WTC11 (cell line): ENCODE data around the gene COL4A1. TPM values are rescaled to one million over a fixed set of nuclear protein-coding genes. Genes with fewer than 3 reads are reported as not detected.

Experiments used
- ATAC-seq: fragments of 200-7000 bp; cut with Tn5 transposase; 2 replicates; pipeline ENCODE4 v1.10.0; 2021; ENCODE audit warnings: mild to moderate bottlenecking, moderate library complexity
- CTCF ChIA-PET: fragments of 300-600 bp; sonication (Branson Sonifier 250); formaldehyde crosslinking; loops from one replicate; lab custom pipeline; 2021; ENCODE audit warnings: antibody characterized with exemption; lab: Charles Lee
- POLR2A ChIA-PET: fragments of 350-600 bp; sonication (Branson Sonifier 250); formaldehyde crosslinking; loops from one replicate; lab custom pipeline; 2021; ENCODE audit warnings: antibody characterized with exemption; lab: Charles Lee
- DNase-seq: peaks from one replicate; pipeline ENCODE4 v3.0.0; 2021; ENCODE audit warnings: low spot score
- H3K27ac Mint-ChIP-seq: 2 replicates; pipeline ENCODE4 v1.8.0; 2021; ENCODE audit warnings: mixed read lengths
- H3K27me3 Mint-ChIP-seq: 2 replicates; pipeline ENCODE4 v1.8.0; 2021; ENCODE audit warnings: low read depth, mild to moderate bottlenecking, moderate library complexity, mixed read lengths
- H3K36me3 Mint-ChIP-seq: 2 replicates; pipeline ENCODE4 v1.8.0; 2021; ENCODE audit warnings: mixed read lengths
- H3K4me1 Mint-ChIP-seq: 2 replicates; pipeline ENCODE4 v1.8.0; 2022; ENCODE audit warnings: mixed read lengths
- H3K4me3 Mint-ChIP-seq: 2 replicates; pipeline ENCODE4 v1.8.0; 2021; ENCODE audit warnings: mild to moderate bottlenecking, moderate library complexity, mixed read lengths
- H3K9me3 Mint-ChIP-seq: 2 replicates; pipeline ENCODE4 v1.8.0; 2021; ENCODE audit warnings: mixed read lengths
- ATF1 ChIP-seq: sonication (generic); formaldehyde crosslinking; IDR thresholded peaks from 2 replicates; pipeline ENCODE4 v1.8.1; 2023; ENCODE audit warnings: mild to moderate bottlenecking, moderate library complexity, missing genetic modification reagents
- FOXJ3 ChIP-seq: sonication (generic); formaldehyde crosslinking; IDR thresholded peaks from 2 replicates; pipeline ENCODE4 v1.9.0; 2021; ENCODE audit warnings: missing genetic modification reagents, mild to moderate bottlenecking, borderline replicate concordance
- GTF2I ChIP-seq: fragments of 250-450 bp; sonication (Bioruptor Pico); conservative IDR thresholded peaks from 2 replicates; pipeline ENCODE4 v1.4.0; 2021; ENCODE audit warnings: mild to moderate bottlenecking
- IRF2 ChIP-seq: sonication (generic); formaldehyde crosslinking; IDR thresholded peaks from 2 replicates; pipeline ENCODE4 v1.8.0; 2022; ENCODE audit warnings: low read depth, missing genetic modification reagents, borderline replicate concordance
- MXD4 ChIP-seq: fragments of 250-450 bp; sonication (Bioruptor Pico); IDR thresholded peaks from 2 replicates; pipeline ENCODE4 v1.8.0; 2021; ENCODE audit warnings: mild to moderate bottlenecking, moderate library complexity, borderline replicate concordance
- NR3C1 ChIP-seq: sonication (generic); formaldehyde crosslinking; conservative IDR thresholded peaks from 2 replicates; pipeline ENCODE4 v1.8.1; 2023; ENCODE audit warnings: low read depth, mild to moderate bottlenecking, missing genetic modification reagents
- SOX15 ChIP-seq: fragments of 250-450 bp; sonication (Bioruptor Pico); IDR thresholded peaks from 2 replicates; pipeline ENCODE4 v1.9.0; 2021; ENCODE audit warnings: mild to moderate bottlenecking
- TP53 ChIP-seq: sonication (generic); formaldehyde crosslinking; IDR thresholded peaks from 2 replicates; pipeline ENCODE4 v1.8.1; 2023; ENCODE audit warnings: mild to moderate bottlenecking, missing genetic modification reagents
- ZNF138 ChIP-seq: sonication (generic); formaldehyde crosslinking; conservative IDR thresholded peaks from 2 replicates; pipeline ENCODE4 v1.8.1; 2022; ENCODE audit warnings: mild to moderate bottlenecking, moderate library complexity, missing genetic modification reagents
- ZNF396 ChIP-seq: fragments of 250-450 bp; sonication (Bioruptor Pico); IDR thresholded peaks from 2 replicates; pipeline ENCODE4 v1.8.0; 2021; ENCODE audit warnings: mild to moderate bottlenecking, moderate library complexity, borderline replicate concordance
- total RNA-seq: library from RNA; stranded (reverse); gene quantifications from 3 replicates; pipeline ENCODE4 v1.2.3, GENCODE V29; 2021
- TF ChIP-seq, protein P1 (sequence below): sonication (generic); formaldehyde crosslinking; conservative IDR thresholded peaks from 2 replicates; pipeline ENCODE4 v1.8.1; 2022; ENCODE audit warnings: mild to moderate bottlenecking, missing genetic modification reagents
- TF ChIP-seq, protein P2 (sequence below): sonication (generic); formaldehyde crosslinking; IDR thresholded peaks from 2 replicates; pipeline ENCODE4 v1.8.1; 2022; ENCODE audit warnings: mild to moderate bottlenecking, moderate library complexity, missing genetic modification reagents
- TF ChIP-seq, protein P3 (sequence below): sonication (generic); formaldehyde crosslinking; IDR thresholded peaks from 2 replicates; pipeline ENCODE4 v1.8.0; 2022; ENCODE audit warnings: mild to moderate bottlenecking, missing genetic modification reagents
- TF ChIP-seq, protein P4 (sequence below): sonication (generic); formaldehyde crosslinking; IDR thresholded peaks from 2 replicates; pipeline ENCODE4 v1.8.1; 2023; ENCODE audit warnings: mild to moderate bottlenecking, missing genetic modification reagents
- TF ChIP-seq, protein P5 (sequence below): fragments of 250-450 bp; sonication (Bioruptor Pico); IDR thresholded peaks from 2 replicates; pipeline ENCODE4 v1.9.0; 2021; ENCODE audit warnings: mild to moderate bottlenecking, borderline replicate concordance
- TF ChIP-seq, protein P6 (sequence below): sonication (generic); formaldehyde crosslinking; IDR thresholded peaks from 2 replicates; pipeline ENCODE4 v1.8.1; 2023; ENCODE audit warnings: mild to moderate bottlenecking, missing genetic modification reagents, moderate library complexity
- TF ChIP-seq, protein P7 (sequence below): fragments of 250-450 bp; sonication (Bioruptor Pico); IDR thresholded peaks from 2 replicates; pipeline ENCODE4 v1.9.0; 2021; ENCODE audit warnings: mild to moderate bottlenecking
- TF ChIP-seq, protein P8 (sequence below): sonication (generic); formaldehyde crosslinking; IDR thresholded peaks from 2 replicates; pipeline ENCODE4 v1.8.1; 2023; ENCODE audit warnings: mild to moderate bottlenecking, missing genetic modification reagents

Gene COL4A1
- total RNA-seq, 1 experiment from 2014 or later, result 89.6 TPM

DNA sequence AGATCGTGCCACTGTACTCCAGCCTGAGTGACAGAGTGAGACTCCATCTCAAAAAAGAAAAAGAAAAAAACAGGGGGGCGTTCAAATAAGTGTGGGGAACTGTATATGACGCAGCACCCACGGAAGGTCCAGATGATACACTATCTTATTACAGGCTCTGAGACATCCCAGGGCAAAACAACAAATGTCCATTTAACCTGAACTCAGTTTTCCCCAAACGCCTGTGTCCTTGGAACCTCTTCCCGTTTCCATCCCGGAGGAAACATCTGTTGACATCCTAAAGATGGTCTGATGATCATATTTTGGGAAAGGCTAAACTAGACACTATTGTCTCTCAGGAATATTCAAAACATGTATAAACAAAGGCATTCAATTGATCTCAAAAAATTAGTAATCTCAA lies 72.4 kb downstream of the COL4A1 start:
- DNase-seq (no peak), ATAC-seq (no peak)
- no peak overlapping the region for H3K27ac Mint-ChIP-seq
- no peak for TF ChIP-seq ZNF396 (CRISPR knock-in tag)
- TF ChIP-seq, protein P1, sequence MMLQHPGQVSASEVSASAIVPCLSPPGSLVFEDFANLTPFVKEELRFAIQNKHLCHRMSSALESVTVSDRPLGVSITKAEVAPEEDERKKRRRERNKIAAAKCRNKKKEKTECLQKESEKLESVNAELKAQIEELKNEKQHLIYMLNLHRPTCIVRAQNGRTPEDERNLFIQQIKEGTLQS (CRISPR knock-in tag), result no peak
- TF ChIP-seq, protein P2, sequence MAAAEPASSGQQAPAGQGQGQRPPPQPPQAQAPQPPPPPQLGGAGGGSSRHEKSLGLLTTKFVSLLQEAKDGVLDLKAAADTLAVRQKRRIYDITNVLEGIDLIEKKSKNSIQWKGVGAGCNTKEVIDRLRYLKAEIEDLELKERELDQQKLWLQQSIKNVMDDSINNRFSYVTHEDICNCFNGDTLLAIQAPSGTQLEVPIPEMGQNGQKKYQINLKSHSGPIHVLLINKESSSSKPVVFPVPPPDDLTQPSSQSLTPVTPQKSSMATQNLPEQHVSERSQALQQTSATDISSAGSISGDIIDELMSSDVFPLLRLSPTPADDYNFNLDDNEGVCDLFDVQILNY (CRISPR knock-in tag), result no peak
- no peak for TF ChIP-seq GTF2I (CRISPR knock-in tag)
- no peak for TF ChIP-seq TP53 (CRISPR knock-in tag)
- TF ChIP-seq MXD4 (CRISPR knock-in tag), result no peak
- TF ChIP-seq, protein P3, sequence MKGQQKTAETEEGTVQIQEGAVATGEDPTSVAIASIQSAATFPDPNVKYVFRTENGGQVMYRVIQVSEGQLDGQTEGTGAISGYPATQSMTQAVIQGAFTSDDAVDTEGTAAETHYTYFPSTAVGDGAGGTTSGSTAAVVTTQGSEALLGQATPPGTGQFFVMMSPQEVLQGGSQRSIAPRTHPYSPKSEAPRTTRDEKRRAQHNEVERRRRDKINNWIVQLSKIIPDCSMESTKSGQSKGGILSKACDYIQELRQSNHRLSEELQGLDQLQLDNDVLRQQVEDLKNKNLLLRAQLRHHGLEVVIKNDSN (CRISPR knock-in tag), result no peak
- no peak for TF ChIP-seq ZNF138
- no peak for TF ChIP-seq SOX15
- TF ChIP-seq, protein P4, sequence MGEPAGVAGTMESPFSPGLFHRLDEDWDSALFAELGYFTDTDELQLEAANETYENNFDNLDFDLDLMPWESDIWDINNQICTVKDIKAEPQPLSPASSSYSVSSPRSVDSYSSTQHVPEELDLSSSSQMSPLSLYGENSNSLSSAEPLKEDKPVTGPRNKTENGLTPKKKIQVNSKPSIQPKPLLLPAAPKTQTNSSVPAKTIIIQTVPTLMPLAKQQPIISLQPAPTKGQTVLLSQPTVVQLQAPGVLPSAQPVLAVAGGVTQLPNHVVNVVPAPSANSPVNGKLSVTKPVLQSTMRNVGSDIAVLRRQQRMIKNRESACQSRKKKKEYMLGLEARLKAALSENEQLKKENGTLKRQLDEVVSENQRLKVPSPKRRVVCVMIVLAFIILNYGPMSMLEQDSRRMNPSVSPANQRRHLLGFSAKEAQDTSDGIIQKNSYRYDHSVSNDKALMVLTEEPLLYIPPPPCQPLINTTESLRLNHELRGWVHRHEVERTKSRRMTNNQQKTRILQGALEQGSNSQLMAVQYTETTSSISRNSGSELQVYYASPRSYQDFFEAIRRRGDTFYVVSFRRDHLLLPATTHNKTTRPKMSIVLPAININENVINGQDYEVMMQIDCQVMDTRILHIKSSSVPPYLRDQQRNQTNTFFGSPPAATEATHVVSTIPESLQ (CRISPR knock-in tag), result no peak
- TF ChIP-seq, protein P5, sequence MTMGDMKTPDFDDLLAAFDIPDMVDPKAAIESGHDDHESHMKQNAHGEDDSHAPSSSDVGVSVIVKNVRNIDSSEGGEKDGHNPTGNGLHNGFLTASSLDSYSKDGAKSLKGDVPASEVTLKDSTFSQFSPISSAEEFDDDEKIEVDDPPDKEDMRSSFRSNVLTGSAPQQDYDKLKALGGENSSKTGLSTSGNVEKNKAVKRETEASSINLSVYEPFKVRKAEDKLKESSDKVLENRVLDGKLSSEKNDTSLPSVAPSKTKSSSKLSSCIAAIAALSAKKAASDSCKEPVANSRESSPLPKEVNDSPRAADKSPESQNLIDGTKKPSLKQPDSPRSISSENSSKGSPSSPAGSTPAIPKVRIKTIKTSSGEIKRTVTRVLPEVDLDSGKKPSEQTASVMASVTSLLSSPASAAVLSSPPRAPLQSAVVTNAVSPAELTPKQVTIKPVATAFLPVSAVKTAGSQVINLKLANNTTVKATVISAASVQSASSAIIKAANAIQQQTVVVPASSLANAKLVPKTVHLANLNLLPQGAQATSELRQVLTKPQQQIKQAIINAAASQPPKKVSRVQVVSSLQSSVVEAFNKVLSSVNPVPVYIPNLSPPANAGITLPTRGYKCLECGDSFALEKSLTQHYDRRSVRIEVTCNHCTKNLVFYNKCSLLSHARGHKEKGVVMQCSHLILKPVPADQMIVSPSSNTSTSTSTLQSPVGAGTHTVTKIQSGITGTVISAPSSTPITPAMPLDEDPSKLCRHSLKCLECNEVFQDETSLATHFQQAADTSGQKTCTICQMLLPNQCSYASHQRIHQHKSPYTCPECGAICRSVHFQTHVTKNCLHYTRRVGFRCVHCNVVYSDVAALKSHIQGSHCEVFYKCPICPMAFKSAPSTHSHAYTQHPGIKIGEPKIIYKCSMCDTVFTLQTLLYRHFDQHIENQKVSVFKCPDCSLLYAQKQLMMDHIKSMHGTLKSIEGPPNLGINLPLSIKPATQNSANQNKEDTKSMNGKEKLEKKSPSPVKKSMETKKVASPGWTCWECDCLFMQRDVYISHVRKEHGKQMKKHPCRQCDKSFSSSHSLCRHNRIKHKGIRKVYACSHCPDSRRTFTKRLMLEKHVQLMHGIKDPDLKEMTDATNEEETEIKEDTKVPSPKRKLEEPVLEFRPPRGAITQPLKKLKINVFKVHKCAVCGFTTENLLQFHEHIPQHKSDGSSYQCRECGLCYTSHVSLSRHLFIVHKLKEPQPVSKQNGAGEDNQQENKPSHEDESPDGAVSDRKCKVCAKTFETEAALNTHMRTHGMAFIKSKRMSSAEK, result no peak
- TF ChIP-seq NR3C1 (CRISPR knock-in tag), result no peak
- TF ChIP-seq, protein P6, sequence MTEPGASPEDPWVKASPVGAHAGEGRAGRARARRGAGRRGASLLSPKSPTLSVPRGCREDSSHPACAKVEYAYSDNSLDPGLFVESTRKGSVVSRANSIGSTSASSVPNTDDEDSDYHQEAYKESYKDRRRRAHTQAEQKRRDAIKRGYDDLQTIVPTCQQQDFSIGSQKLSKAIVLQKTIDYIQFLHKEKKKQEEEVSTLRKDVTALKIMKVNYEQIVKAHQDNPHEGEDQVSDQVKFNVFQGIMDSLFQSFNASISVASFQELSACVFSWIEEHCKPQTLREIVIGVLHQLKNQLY, result no peak
- TF ChIP-seq, protein P7, sequence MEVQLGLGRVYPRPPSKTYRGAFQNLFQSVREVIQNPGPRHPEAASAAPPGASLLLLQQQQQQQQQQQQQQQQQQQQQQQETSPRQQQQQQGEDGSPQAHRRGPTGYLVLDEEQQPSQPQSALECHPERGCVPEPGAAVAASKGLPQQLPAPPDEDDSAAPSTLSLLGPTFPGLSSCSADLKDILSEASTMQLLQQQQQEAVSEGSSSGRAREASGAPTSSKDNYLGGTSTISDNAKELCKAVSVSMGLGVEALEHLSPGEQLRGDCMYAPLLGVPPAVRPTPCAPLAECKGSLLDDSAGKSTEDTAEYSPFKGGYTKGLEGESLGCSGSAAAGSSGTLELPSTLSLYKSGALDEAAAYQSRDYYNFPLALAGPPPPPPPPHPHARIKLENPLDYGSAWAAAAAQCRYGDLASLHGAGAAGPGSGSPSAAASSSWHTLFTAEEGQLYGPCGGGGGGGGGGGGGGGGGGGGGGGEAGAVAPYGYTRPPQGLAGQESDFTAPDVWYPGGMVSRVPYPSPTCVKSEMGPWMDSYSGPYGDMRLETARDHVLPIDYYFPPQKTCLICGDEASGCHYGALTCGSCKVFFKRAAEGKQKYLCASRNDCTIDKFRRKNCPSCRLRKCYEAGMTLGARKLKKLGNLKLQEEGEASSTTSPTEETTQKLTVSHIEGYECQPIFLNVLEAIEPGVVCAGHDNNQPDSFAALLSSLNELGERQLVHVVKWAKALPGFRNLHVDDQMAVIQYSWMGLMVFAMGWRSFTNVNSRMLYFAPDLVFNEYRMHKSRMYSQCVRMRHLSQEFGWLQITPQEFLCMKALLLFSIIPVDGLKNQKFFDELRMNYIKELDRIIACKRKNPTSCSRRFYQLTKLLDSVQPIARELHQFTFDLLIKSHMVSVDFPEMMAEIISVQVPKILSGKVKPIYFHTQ (CRISPR knock-in tag), result no peak
- TF ChIP-seq FOXJ3 (CRISPR knock-in tag), result no peak
- TF ChIP-seq IRF2 (CRISPR knock-in tag), result no peak
- TF ChIP-seq, protein P8, sequence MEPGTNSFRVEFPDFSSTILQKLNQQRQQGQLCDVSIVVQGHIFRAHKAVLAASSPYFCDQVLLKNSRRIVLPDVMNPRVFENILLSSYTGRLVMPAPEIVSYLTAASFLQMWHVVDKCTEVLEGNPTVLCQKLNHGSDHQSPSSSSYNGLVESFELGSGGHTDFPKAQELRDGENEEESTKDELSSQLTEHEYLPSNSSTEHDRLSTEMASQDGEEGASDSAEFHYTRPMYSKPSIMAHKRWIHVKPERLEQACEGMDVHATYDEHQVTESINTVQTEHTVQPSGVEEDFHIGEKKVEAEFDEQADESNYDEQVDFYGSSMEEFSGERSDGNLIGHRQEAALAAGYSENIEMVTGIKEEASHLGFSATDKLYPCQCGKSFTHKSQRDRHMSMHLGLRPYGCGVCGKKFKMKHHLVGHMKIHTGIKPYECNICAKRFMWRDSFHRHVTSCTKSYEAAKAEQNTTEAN, result no peak
- no peak for TF ChIP-seq ATF1 (CRISPR knock-in tag)
- POLR2A ChIA-PET, result no interaction called here
- H3K9me3 Mint-ChIP-seq, result no peaks in the 10 kb centered on the region
- peaks cover 7% of the 10 kb centered on the region for H3K4me1 Mint-ChIP-seq
- no peak overlapping the region for H3K4me3 Mint-ChIP-seq
- no peaks in the 10 kb centered on the region for H3K36me3 Mint-ChIP-seq
- CTCF ChIA-PET, result no interaction called here
- H3K27me3 Mint-ChIP-seq, result no peaks in the 10 kb centered on the region
